ENCODE data around the gene YY1AP1.

DNA sequence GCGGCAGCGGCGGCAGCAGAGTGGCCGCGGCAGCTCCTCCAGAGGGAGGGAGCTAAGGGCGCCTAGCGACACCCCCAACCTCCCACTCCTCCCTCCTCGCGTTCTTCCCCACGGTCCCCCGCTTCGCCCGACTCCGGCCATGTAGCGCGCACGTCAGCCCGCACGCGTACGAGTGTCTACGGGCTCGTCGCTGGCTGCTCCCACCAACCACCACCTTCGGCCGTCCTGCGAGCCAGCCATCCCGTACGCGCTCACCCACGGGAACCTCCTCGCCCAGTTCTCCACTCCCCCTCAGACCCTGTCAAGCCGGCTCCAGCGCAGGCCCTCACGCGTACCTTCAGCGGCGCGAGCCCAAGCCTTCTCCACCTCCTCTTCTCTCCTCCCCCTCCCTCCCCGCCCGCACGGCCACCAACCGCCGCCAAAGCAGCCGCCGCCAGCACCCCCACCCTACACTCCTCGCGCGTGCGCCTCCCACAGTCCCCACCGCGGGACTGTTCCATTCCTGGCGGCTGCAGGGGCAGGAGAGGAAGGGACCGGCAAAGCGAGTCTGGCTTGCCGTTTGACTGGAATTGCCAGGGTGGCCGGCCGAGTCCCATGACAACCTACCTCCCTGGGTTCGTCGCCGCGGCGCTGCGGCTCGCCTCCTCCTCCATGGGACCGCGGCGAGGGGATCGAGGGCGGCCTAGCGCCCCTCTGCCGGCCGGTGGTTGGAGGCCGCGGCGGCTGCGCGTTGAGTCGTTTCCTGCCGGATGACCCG, at the start of gene YY1AP1:
- TF ChIP-seq POLR2A (IDR thresholded peaks at IDR 0.05), result peak; percentile 53 to 67
- TF ChIP-seq CTCF (IDR thresholded peaks at IDR 0.05), result peak in 2 of 4 experiments; percentile 57 to 65
- TF ChIP-seq POLR2AphosphoS5 (IDR thresholded peaks at IDR 0.05), result peak; percentile 78

Data from gastroesophageal sphincter (tissue), 3 donors.